SIG-M5 treated with dmso at 0.1 percent for 504 hours (cell line): ENCODE data around the gene PALLD.
"Not testable (repeated sequence)": the region's sequence is repeated elsewhere in the genome, so short reads cannot be mapped to it uniquely, and the experiment has no call there.

Source experiments
- DNase-seq: peaks from one replicate; lab custom pipeline; 2025; ENCODE audit not compliant: unreplicated experiment; lab: John Stamatoyannopoulos, UW

The PALLD gene

GRCh38 chr4:168696280-168696679, 199.4 kb downstream of the PALLD start:
- DNase-seq: no peak

GRCh38 chr4:168696826-168697225, 200.0 kb downstream of the PALLD start:
- no peak for DNase-seq

GRCh38 chr4:168699224-168699878, 202.5 kb downstream of the PALLD start:
- DNase-seq: no peak

- DNase-seq: no peak
These were observed 204.2 kb downstream of the PALLD start for GRCh38 chr4:168701061-168701460.

- not testable (repeated sequence) for DNase-seq
These were observed 205.8 kb downstream of the PALLD start for GRCh38 chr4:168702581-168703087.

GRCh38 chr4:168705121-168705520, 208.3 kb downstream of the PALLD start:
- no peak for DNase-seq

- DNase-seq: no peak
These were observed 210.4 kb downstream of the PALLD start for GRCh38 chr4:168707205-168707604.

GRCh38 chr4:168708108-168708507, 211.3 kb downstream of the PALLD start:
- DNase-seq: no peak

- DNase-seq: peak; percentile 52
These were observed 213.6 kb downstream of the PALLD start for GRCh38 chr4:168710353-168710946.

- no peak for DNase-seq
These were observed 214.6 kb downstream of the PALLD start for GRCh38 chr4:168711197-168712140.

GRCh38 chr4:168712316-168712890, 215.6 kb downstream of the PALLD start:
- no peak for DNase-seq

- DNase-seq: no peak
These were observed 216.4 kb downstream of the PALLD start for GRCh38 chr4:168713253-168713652.

GRCh38 chr4:168715896-168716295, 219.0 kb downstream of the PALLD start:
- DNase-seq: no peak

GRCh38 chr4:168716406-168717129, 219.7 kb downstream of the PALLD start:
- no peak for DNase-seq

GRCh38 chr4:168717847-168718246, 221.0 kb downstream of the PALLD start:
- no peak for DNase-seq

GRCh38 chr4:168719725-168720124, 222.9 kb downstream of the PALLD start:
- no peak for DNase-seq

GRCh38 chr4:168720396-168720900, 223.6 kb downstream of the PALLD start:
- DNase-seq: no peak

GRCh38 chr4:168722391-168722790, 225.5 kb downstream of the PALLD start:
- DNase-seq: no peak

GRCh38 chr4:168723020-168723419, 226.2 kb downstream of the PALLD start:
- peak; percentile 14 for DNase-seq

- no peak for DNase-seq
These were observed 226.7 kb downstream of the PALLD start for GRCh38 chr4:168723569-168723968.
